GM21447 (cell line): ENCODE measurements around the gene EVI5L.

Source experiments
- ATAC-seq: cut with Tn5 transposase; IDR thresholded peaks from one replicate; pipeline ENCODE4 v1.9.1; 2021; ENCODE audit not compliant: unreplicated experiment

The EVI5L gene

GRCh38 chr19:7910321-7911161, 80.5 kb downstream of the EVI5L start:
- no peak for ATAC-seq

- ATAC-seq, result no peak
Measured at GRCh38 chr19:7911508-7912143, 81.6 kb downstream of the EVI5L start.

GRCh38 chr19:7912144-7912696, 82.2 kb downstream of the EVI5L start:
- ATAC-seq, result no peak

GRCh38 chr19:7912697-7913564, 82.9 kb downstream of the EVI5L start:
- no peak for ATAC-seq

- no peak for ATAC-seq
Measured at GRCh38 chr19:7913652-7914051, 83.6 kb downstream of the EVI5L start.

- ATAC-seq, result no peak
Measured at GRCh38 chr19:7914099-7914498, 84.1 kb downstream of the EVI5L start.
